Upper lobe of left lung (tissue), 4 donors: ENCODE results near the gene LYPD6B.

Experiments used
- CTCF ChIP-seq, 6 experiments: fragments of 450-650 bp in 4 of 6; fragments of 200-600 bp in 2 of 6; sonication (generic) in 2 of 6; IDR thresholded peaks; one replicate each; pipeline ENCODE4 v1.5.1; 2016 to 2019; ENCODE audit warnings: antibody characterized with exemption in 6 of 6
- POLR2AphosphoS5 ChIP-seq, 2 donors: sonication (generic); formaldehyde crosslinking; IDR thresholded peaks; one replicate each; pipeline ENCODE4 v1.5.1; 2017; ENCODE audit warnings: antibody characterized with exemption in 2 of 2

- TF ChIP-seq CTCF (IDR thresholded peaks at IDR 0.05) (no peak), POLR2AphosphoS5 (IDR thresholded peaks at IDR 0.05) (no peak)
Measured at GRCh38 chr2:149002891-149003740, 35.4 kb upstream of the LYPD6B start.
